NCI-H345 (cell line): ENCODE results near the gene KCNMA1.

Source experiments
- DNase-seq: peaks from one replicate; lab custom pipeline; 2025; lab: John Stamatoyannopoulos, UW

The KCNMA1 gene

DNA sequence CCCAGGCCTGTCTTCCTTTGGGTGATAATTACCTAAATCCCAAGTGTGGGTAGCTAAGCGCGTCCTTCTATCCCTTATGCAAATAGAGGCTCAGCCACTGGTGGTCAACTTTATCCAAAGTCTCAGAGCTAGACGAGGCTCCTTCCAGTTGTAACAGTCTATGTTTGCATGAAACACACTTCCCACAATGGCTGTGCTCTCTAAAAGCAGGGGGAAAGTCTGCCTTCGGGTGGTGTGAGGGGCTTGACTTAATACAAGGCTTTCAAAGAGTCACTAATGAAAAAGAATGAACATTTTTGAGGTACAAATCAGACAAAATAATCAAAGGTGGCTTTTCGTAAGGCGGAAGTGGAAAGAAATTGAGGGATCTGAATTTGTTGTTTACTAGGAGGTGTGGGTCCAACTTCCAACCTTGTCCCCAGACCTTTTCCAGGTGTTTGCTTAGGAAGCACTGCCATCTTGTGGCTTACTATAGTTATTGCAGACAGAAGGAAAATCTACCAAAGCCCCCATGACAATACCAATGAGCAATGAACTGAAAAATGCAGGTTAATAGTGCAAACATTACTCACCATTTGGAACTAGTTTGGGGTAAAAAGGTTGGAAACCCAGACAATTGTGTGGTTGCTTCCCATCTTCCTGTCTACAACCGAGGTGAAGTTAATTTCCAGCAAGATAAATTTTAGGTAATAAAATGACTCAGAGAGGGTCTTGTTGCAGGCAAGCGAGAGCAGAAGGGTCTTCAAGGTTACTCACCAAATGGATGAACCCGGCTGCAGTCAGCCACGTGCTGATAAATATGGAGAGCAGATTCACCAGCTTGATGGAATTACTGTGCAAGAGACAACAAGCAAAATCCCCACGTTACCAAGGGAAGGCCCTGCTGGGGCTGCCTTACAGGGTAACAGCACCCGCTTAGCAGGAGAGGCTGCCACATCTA is 525.7 kb downstream of the KCNMA1 start:
- no peak for DNase-seq

DNA sequence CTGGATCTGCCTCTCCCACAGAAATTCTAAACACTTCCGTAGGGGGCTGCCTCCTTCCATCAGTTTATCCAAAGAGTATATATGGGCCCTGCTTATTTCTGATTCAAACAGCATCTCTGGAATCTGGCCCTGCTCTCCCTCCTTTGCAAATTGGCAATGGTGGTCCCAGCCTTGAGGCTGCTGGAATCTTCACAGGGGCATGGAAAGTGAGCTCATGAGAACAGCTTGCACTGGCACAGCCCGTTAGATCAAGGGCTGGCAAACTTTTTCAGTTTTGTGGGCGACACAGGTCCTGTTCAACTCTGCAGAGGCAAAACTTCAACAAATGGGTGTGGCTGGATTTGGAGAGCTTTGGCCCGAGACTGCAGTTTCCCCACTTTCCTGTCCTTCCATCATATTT is 526.9 kb downstream of the KCNMA1 start:
- DNase-seq, result no peak

DNA sequence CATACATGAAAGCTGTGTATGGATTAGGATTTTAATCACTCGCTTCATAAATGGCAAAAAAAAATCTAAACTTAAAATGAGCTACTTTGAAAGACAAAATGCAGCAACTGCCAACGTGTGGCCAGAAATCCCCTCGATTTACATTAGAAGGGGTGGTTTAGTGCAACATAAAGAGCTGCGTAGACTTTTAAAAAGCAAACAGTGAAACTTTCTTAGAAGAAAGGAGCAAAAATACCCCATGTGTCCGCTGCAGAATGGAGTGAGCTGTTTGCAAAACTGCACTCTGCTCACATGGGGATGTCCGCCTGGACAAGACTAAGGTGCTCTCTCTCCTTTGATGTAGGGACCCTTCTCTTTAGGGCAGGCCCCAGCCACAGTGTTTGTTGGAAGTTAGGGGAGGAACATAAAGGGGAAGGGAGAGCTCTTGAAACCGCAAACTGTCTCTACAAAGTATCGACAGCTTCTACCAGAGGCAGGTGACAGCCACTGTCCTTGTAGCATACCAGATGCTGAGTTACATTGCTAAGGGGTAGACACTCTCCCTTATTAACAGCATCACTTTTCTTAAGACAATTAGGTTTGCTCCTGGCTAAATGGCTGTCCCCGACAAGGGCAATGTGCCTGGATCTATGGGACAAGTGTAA is 528.1 kb downstream of the KCNMA1 start:
- no peak for DNase-seq

DNA sequence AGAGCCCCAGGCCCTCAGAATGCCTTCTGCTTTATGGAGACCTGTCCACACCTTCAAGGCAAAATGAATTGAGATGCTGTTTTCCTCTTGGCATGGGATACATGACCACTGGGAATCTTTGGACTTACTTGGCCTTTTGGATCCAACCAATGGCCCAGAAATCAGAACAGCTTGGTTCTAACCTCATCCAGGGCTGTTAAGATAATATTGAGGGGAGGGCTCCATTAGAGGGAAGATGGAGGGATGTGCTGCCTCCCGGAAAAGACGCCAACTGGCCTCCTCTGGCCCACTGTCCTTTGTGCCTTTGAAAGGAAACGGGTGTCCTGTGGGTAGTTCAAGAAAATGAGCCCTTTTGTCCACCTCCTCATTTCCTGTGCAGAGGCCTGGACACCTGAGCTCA is 530.9 kb downstream of the KCNMA1 start:
- no peak for DNase-seq

DNA sequence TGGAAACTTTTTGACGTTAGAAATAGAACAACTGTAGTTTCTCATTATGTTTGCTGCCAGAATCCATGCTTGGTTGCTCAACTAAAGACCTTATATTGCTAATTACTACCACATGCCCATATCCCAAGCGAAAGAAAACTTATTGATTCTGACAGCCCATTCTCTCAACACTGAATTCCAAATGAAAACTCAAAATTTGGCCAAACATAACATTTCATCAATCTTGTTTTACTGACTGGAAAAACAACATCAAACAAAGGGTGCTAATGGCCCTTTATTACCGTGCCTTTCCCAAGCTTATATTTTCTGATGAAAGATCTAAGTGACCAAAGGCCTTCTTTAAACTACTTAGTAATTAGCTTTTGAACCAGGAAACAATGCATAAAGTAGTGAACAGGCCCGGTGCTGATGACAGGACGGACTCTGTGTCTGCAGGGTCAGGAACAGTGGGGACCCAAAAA is 531.8 kb downstream of the KCNMA1 start:
- no peak for DNase-seq

DNA sequence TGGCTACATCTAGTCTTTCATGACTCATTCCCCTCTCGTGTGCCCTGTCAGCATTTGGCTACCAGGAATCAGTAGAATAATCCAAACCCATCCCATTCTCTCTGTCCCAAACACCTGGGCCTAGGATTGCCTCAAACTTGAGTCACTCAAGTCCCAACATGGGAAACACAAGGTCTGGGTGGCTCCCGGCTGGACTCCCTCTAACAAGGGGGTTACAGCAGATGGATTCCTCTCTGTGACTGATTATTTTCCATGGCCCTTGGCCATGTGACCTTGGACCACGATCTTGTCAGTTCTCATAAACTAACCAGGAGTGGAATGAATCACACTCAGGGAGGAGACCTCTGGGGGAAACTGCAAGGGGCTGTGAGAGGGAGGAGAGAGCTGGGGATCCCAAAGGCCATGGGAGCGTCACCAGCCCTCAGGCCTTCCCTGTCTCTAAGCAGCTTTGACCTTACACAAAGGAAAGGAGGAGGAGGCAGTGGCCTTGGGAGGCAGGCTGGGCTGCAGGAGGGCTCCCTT is 533.1 kb downstream of the KCNMA1 start:
- no peak for DNase-seq

DNA sequence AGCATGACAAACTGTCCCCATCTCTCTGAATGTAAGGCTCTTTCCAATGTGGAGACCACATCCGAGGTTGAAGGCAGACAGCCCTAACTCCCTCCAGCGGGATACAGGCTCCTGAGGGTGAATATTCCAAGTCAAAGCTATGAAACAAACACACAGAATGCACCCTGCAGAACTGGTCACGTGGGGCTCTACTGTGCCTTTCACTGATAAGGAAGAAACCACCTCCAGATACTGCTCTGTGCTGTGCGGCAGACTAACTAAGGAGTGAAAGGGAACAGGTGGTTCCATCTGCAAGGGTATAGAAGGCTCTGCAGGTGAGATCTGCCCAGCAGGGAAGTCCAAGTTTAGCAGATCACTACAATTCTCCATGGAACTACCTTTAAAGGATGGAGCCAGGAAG is 534.4 kb downstream of the KCNMA1 start:
- no peak for DNase-seq

DNA sequence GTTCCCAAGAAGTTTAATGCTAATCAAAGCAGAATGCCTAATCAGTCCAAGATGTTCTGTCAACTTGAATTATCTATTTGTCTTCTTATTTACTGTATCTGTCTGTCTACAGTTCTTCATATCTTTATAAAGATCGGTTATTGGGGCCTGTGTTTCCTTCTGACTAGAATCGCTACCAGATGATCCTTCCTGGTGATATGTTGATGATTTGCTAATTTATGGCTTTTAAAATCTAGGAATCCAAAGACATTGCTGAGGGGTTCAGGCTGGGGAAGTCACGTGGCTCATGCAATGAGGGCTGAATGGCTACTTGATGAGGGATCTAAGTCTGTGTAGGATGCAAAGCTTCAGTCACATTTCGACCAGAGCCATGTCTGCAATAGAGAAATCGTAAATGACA is 536.3 kb downstream of the KCNMA1 start:
- no peak for DNase-seq

DNA sequence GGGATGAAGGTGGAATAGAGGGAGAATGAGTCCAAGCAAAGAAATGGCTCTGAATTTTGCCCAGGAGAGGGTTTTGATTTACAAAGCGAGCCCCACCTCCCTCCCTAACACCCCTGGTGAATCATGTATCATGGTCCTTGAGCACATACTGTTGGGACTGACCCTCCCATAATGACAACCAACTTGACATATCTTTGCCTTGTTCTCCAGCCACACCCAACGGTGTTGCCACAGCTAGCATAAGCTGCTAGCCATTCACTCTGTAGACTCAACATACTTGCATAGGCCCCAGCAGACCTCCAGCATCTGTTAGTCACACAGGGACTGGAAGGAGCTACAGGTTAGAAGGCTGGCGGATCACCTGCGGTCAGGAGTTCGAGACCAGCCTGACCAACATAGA is 538.5 kb downstream of the KCNMA1 start:
- no peak for DNase-seq

DNA sequence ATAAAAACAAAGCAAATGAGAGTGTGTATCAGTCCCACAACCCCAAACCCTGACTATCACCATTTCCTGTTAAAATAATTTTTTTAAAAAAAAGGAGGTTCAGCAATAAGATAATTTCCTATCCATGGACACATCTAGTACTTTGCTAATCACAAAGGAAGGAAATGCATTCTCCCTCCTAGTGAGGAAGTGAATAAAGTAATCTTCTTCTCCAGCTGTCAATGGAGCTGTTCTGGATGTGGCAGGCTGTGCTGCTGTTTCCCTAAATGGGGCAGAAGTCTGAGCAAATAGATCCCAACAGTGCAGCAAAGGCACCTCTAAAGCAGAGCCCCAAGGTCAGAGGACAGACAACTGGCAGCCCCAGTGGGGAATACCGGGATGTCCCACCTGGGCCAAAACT is 540.0 kb downstream of the KCNMA1 start:
- no peak for DNase-seq

DNA sequence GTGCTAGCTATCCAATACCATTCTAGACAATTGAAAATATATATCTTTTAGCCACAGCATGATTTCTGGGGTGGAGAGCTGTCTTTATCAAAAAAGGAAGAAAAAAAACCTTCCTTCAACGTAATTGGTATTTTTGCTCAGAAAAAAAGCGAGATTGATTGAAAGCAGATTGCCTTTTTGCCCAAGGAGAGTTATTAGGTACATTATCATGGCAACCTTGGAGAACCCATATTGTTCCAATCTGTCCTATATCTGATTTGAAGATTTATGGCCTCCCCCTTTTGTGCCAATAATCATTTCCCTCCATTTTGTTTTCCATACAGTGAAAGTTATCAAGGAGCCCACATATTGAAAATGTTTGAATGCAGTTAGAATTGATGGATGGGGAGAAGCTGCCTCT is 544.5 kb downstream of the KCNMA1 start:
- no peak for DNase-seq

DNA sequence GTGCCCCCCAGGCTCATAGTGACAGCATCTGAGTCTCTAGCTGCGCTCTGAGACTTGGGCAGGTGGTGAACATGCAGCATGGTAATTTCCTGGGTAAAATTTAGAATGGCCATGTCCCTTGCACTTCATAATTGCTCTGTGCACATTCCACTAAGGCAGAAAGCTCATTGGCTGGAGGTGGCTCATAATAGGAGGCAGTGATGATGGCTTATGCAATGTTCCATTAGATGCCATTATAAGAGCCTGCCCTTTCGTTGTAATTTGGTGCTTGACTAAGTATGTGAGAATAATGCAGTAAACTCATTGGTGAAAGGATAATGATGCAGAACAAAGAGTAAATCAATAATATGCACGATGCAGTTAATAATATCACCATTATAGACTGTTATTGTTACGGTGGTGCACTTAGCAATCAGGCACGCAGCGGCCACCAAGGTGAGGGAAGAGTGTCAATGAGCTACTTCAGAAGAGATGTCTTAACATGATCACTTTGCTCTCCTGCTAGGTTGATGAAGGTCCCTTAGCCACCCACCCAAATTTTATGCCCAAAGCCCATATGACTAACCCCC is 545.9 kb downstream of the KCNMA1 start:
- no peak for DNase-seq

DNA sequence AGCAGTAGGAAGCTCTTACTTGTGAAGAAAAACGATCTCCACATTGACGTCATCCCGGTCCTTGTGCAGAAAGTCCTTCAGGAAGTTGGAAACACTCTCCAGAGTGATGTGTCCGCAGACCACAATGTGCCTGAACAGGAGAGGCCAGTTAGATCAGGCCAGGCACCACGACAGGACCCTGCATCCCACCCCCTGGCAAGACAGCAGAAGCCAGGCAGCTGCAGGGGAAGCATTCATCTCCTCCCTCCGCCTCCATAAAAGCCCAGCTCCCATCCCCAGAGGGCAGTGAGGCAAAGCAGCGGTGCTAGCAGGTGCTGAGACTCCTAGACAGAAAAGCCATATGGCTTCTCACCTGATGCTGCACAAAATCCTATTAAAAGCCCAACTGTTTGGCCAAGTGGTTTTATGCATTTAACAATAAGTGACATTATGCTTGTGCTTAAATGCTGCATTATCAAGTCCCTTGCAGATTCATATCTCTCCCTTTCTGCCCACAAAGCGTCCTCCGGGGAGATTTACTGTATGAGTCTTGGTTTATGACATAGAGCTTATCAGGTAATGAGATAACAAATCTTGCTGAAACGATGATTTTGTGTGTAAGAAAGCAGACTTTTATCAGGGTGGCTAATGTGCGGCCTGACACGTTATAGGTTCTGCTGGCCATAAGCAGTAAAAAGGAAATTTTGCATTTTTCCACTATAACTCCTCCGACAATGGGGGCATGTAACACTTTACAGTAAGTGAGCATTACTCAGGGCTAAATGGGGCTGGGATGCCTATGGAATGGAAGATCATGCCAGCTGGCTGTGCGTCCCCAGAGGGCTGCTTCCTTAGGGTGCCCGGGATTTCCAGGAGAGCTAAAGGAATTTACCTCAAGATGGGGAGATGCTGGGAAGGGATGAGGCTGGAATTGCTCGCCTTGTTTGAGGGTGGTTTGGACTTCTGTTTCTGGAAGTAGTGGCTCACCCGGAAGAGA is 546.9 kb downstream of the KCNMA1 start:
- DNase-seq, result no peak

DNA sequence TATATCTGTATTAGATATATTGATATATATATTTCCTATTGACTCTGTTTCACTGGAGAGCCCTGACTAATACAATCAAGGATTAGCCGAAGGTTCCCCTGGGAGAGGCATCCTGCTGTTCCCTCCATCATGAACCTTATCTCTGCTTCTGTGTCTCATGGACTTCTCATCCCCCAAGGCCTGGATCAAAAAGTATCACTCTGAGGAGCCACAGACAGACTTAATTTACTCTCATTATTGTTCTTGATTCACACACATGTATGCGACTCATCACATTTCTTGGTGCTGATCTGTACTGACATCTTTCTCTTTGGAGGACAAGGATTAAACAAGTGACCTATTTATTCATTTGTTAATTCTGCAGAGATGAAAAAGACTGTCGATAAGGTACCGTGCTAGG is 550.2 kb downstream of the KCNMA1 start:
- DNase-seq, result no peak

DNA sequence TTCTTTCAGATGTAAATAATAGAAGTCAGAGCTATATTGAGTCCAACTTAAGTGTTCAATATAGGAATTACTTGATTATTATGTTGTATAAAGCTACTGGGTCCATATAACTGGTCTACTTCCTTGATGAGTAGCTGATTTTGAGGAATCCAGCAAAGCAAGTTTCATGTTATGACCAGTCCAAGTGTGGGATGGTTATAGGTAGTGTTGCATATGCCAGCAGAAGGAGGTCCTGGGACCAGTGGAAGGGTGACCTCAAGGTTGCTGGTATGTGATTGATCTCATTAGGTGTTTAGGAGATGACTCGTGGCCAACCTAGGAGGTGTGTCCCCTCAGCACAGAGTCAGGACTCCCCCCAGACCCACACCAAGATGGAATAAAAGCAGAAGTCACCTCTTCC is 551.5 kb downstream of the KCNMA1 start:
- no peak for DNase-seq

DNA sequence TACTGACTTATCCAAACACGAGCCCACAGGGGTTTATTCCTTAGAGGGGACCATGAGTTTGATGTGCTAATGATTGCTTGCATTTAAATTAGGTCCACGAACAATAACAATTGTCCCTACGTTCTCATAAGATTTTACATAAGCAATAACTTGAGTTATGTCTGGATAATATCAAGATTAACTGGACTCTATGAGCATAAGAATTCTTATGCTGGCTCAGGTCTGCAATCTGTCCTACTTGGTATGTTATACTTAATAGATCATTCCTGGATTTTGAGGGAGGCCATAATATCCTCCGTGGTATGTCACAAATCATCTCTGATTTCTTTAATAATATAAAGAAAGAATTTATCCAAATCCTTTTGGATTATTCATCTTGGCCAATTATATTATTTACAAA is 552.3 kb downstream of the KCNMA1 start:
- no peak for DNase-seq

DNA sequence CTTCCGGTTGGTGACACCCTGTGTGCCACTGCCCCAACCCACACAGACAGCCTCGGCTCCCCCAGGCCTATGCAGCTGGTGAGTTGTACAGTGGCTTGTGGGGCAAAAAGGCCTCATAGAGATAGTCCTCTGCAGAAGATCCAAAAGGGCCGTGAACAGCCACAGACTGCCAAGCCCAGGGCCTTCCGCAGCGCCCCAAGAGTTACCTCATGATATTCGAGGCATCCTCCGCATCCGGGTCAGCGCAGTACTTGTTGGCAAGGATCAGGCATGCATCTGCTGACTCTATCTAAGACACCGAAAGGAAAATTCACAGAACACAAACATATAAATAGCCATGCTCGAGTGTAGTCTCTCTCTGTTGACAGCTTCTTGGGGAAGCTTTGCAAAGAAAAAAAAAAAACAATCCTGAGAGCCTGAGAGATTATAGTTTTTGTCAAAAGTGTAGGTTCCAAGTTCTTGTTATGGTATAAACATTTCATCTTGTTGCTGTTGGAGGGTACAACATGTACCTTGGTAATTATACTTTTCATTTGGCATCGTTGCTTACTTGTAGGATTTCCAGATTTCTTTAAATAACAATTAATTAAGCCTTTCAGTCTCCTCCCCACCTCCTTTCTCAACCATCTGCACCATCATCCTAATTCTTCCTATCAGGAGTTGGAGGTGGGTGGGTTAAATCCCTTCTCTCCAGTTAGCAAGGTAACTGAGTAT is 553.0 kb downstream of the KCNMA1 start:
- no peak for DNase-seq

DNA sequence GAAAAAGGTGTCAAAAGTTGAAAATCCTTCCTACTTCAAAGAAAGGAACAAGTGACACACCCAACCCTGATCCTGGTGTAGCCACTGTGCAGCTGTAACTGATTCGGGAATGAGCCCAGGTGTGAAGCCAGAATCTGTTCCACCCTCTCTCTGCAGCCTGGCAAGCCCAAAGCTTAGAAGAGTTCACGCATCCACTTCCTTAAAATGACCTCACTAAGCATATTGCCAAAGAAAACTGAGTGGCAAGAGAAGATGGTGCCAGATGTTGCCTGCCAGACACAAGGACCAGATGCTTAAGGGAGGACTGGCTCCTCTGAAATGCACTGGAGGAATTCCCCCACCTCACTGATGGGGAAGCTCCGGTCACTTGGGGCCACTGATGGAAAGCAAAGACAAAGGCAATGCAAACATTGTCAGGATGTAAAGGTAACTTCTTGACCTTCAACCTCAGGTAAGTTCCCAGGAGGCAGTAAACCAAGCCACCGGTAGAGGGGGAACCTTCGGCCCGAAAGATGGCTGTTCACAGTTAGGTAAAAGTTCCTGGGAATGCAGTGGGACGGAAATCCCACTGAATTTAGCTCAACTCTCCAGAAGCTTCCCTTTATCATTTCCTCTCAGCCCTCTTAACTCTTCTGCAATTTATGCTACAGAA is 554.9 kb downstream of the KCNMA1 start:
- DNase-seq, result no peak

DNA sequence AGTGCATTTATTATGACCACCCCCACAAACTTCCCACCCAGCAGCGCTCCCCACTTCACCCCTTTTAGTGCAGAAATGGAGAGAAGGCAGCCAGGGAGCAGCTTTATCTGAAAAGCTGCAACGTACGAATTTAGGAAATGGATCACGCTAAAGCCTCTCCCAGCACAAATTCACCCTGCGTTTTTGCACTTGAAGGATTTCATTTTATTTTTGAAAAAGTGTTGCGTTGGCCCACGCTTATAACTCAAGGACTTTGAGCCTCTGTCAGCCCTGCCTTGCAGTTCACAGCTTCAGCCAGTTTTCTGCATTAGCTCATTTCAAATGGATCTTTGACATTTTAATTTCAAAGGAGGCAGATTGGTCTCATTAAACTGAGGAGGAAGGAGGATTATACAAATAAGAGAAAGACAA is 556.1 kb downstream of the KCNMA1 start:
- DNase-seq, result no peak

DNA sequence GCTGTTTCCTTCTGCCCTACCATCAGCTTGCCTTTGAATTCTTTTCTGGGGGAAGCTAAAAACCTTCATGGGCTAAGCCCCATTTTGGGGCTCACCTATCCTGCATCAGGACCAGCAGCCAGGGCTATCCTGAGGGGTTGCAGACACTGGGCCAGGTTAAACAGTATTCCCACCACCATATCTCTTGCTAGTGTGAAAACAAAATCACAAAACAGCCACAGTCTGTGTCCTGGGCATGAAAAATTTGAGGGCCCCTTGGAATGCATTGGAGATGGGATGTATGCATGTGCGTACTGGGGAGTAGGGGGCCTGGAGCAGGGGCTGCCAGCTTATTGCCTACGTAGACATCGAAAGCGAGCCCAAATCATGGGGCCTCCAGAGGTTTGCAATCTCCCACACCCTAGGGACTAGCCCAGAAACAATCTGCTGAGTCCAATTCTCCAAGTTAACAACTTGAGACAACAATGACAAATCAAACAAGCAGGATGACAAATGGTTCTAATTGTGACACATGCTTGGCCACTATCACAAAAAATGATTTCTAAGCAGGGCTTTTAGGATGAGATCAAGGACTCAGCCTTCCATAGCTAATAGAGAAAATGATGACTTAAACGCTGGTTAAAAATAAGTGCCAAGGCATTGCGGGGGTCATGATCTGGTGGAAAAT is 557.1 kb downstream of the KCNMA1 start:
- DNase-seq, result no peak
